NCI-H2227 treated with DMSO at 0.1 percent for 48 hours (cell line): Measurements from ENCODE around the gene EPHA10.

Experiments
- DNase-seq: peaks from one replicate; lab custom pipeline; 2025; lab: John Stamatoyannopoulos, UW

The EPHA10 gene

DNA sequence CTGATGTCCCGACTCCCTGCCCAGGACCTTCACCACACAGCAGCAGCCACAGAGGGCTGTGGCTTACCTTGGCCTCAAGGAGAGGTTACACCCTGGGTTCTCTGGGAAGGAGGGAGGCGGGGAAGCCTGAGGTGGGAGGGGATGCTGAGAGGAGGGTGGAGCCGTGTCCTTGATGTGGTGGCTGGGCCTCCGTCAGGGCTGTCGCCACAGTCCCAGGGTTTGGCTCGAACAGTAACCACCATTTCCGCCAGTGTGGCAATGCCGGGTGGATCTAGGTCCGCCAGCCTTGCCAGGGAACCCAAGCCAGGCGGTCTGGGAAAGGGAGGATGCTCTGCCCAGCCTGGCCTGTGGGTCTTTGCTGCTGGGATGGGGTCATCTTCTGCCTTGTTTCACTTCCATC is 91.0 kb downstream of the EPHA10 start:
- no peak for DNase-seq

DNA sequence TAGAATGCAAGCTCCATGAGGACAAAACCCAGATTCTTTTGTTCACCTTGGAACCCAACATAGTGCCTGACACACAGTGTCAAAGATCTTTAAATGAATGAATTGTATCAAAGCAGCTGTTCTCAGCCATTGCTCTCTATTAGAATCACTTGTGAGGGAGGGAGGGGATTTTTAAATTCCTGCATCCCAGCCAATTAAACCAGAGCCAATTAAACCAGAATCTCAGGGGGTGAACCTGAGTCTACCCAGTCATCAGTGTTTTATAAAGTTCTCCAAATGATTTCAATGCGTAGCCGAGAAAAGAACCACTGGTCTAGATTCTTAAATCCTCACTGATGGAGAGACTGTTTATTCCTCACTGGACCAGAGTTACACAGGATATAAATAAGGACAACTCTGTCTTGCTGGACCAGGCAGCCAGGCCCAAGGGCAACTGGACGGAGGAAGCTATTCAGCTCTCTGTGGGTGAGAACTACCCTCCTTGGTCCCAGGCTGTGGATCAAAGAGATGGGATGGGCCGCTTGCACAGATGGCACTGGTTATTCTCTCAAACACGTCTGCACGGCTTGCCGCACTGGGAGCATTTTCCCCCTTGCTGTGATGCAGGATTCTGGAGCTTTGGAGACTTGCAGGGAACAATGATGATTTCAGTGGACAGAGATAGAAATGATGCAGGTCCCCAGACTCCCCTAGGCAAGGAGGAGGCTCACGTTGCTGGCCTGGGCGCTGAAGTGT is 92.6 kb downstream of the EPHA10 start:
- no peak for DNase-seq

DNA sequence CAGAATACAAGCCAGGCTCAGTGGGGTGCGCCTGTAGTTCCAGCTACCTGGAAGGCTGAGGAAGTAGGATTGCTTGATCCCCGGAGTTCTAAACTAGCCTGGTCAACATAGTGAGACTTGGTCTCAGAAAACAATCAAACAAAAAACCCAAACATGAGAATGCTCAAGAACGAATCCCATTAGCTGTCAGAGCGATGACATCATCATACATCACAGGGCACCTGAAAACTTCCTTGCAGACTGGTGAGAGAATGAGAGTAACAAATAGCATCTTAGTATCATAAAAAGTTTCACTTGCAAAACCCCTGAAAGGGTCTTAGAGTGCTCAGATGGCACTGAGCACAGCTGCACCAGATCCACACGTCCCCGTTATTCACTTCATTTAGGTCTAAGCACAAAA is 93.7 kb downstream of the EPHA10 start:
- no peak for DNase-seq

DNA sequence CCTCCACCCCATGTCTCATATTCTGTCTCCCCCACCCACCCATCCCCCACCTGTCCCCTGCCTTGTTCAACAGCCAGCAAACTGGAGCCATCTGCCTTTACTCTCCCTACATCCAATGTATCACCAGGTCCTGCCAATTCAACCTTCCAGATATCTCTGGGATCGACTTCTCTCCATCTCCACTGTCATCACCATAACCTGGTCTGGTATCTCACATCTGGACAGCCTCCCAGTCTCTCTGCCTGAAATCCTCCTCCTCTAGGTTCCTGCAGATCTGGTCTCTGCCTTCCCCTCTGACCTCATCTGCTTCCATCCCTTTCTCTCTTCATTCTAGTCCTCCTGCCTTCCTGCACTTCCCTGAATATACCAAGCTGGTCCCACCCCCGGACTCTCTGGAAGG is 94.8 kb downstream of the EPHA10 start:
- DNase-seq, result no peak

DNA sequence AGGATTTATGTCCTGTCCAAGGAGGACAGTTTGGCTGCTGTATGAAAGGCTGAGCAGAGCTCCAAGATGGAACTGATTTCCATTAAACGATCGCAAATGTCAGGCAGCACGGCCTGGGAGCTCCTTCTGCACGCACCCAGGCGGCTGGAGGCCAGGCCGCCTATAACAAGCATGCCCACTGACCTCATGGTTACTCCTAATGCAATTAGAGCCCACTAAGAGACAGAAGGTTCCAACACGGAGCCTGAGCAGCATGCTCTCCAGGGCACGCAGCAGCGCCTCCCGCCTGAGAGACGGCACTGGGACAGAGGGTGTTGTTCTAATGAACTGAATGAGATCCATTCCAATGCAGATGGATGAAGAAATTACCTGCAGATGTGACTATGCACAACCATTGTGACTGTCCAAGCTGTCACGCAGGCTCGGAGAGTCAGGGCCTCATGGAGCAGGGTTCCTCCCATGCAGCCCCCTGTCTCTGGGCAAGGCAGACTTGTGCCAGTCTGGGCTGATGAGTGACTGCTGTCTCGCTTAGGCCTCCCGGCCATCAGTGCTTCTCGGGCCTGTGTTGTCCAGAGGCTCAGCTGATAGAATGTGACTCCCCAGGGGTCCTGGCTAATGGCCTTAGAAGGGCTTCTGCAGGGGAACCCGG is 97.8 kb downstream of the EPHA10 start:
- no peak for DNase-seq

DNA sequence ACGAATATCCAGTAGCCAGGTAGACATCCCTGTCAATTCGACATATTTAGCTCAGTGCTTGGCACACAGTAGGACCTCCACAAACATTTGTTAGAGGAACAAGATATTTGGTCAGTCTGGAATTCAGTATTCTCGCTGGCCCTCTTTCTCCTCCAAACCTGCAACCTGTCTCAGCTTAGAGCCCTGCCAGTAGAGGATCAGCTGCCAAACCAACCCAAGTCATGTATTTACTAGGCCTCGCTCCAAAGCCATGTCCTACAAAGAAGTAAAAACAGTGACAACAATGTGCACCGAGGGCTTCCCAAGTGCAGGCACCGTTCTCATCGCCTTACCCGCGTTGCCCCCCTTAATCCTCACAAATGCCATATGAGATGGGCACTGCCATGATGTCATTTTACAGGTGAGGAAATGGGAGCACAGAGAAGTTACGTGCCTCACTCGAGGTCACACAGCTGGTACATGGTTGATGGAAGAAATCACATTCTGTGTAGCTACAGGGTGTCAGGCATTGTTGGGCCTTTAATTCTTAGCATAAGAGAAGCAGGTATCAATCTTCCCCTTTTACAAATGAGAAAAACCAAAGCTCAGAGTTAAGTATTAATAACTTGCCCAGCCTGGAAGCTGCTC is 98.6 kb downstream of the EPHA10 start:
- no peak for DNase-seq
